H1 (cell line): ENCODE results near the gene ATF7IP2.
"Not testable (repeated sequence)": the region's sequence is repeated elsewhere in the genome, so short reads cannot be mapped to it uniquely, and the experiment has no call there.

ENCODE experiments used
- CEBPB ChIP-seq: IDR thresholded peaks from 2 replicates; pipeline ENCODE4 v1.6.1; 2012; ENCODE audit warnings: low read depth, low read length
- EP300 ChIP-seq, 2 experiments: IDR thresholded peaks; 1 replicate in 1 of 2; 2 replicates in 1 of 2; pipeline ENCODE4 v1.6.1; 2011 to 2012; ENCODE audit warnings: low read depth in 2 of 2, low read length in 2 of 2, mild to moderate bottlenecking in 2 of 2, borderline replicate concordance in 1 of 2, inconsistent platforms in 1 of 2, moderate library complexity in 1 of 2
- EZH2 ChIP-seq: fragments of 200-600 bp; sonication (generic); IDR thresholded peaks from 2 replicates; pipeline ENCODE4 v1.7.1; 2012; ENCODE audit warnings: low read depth, mild to moderate bottlenecking, moderate library complexity, low read length, inconsistent platforms; ENCODE audit not compliant: severe bottlenecking
- HDAC2 ChIP-seq, 2 experiments: fragments of 300-600 bp in 1 of 2; sonication (generic) in 1 of 2; IDR thresholded peaks; 2 replicates each; pipeline ENCODE4 v1.6.1; 2011 to 2012; ENCODE audit warnings: low read depth in 2 of 2, low read length in 2 of 2, mild to moderate bottlenecking in 2 of 2, moderate library complexity in 2 of 2, borderline replicate concordance in 1 of 2, inconsistent platforms in 1 of 2
- JUND ChIP-seq: IDR thresholded peaks from 2 replicates; pipeline ENCODE4 v1.6.1; 2011; ENCODE audit warnings: mild to moderate bottlenecking, improper control_type of control experiment, low read length
- POLR2A ChIP-seq, 2 experiments: IDR thresholded peaks; 1 replicate in 1 of 2; 2 replicates in 1 of 2; pipeline ENCODE4 v1.6.1; 2011; ENCODE audit warnings: low read depth in 2 of 2, low read length in 2 of 2, mild to moderate bottlenecking in 2 of 2; ENCODE audit errors: control extremely low read depth in 1 of 2
- POLR2AphosphoS5 ChIP-seq: IDR thresholded peaks from 2 replicates; pipeline ENCODE4 v1.6.1; 2011; ENCODE audit warnings: low read depth, low read length
- SAP30 ChIP-seq: fragments of 300-600 bp; sonication (generic); IDR thresholded peaks from 2 replicates; pipeline ENCODE4 v1.7.1; 2012; ENCODE audit warnings: low read length, moderate library complexity, mild to moderate bottlenecking, inconsistent platforms; ENCODE audit not compliant: insufficient read depth, insufficient replicate concordance
- SP1 ChIP-seq: IDR thresholded peaks from 2 replicates; pipeline ENCODE4 v1.6.1; 2011; ENCODE audit warnings: low read depth, low read length
- TF ChIP-seq, protein P1 (sequence below), 3 experiments: IDR thresholded peaks; 1 replicate in 2 of 3; 2 replicates in 1 of 3; pipeline versions ENCODE4 v1.5.1 to v1.6.1; 2011; ENCODE audit warnings: low read length in 3 of 3, mild to moderate bottlenecking in 3 of 3, inconsistent platforms in 2 of 3, low read depth in 1 of 3, moderate library complexity in 1 of 3; ENCODE audit not compliant: insufficient read depth in 1 of 3; ENCODE audit errors: control extremely low read depth in 1 of 3

DNA sequence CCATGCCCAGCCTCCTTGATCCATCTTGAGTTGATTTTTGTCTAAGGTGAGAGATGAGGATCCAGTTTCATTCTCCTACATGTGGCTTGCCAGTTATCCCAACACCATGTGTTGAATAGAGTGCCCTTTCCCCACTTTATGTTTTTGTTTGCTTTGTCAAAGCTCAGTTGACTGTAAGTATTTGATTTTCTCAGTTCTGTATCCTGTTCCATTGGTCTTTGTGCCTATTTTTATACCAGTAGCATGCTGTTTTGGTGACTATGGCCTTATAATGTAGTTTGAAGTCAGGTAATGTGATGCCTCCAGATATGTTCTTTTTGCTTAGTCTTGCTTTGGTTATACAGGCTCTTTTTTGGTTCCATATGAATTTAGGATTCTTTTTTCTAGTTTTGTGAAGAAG is 23.9 kb downstream of the ATF7IP2 start:
- TF ChIP-seq EZH2; CEBPB; SP1; JUND; SAP30; POLR2AphosphoS5; HDAC2 (IDR thresholded peaks at IDR 0.05; ENCODE audit: borderline replicate concordance in 1 of 2, low read depth in 2 of 2, low read length in 2 of 2); POLR2A (IDR thresholded peaks at IDR 0.05; ENCODE audit: control extremely low read depth in 1 of 2, low read depth in 2 of 2, low read length in 2 of 2); EP300 (IDR thresholded peaks at IDR 0.05; ENCODE audit: borderline replicate concordance in 1 of 2, low read depth in 2 of 2, low read length in 2 of 2): not testable (repeated sequence)
- TF ChIP-seq, protein P1, sequence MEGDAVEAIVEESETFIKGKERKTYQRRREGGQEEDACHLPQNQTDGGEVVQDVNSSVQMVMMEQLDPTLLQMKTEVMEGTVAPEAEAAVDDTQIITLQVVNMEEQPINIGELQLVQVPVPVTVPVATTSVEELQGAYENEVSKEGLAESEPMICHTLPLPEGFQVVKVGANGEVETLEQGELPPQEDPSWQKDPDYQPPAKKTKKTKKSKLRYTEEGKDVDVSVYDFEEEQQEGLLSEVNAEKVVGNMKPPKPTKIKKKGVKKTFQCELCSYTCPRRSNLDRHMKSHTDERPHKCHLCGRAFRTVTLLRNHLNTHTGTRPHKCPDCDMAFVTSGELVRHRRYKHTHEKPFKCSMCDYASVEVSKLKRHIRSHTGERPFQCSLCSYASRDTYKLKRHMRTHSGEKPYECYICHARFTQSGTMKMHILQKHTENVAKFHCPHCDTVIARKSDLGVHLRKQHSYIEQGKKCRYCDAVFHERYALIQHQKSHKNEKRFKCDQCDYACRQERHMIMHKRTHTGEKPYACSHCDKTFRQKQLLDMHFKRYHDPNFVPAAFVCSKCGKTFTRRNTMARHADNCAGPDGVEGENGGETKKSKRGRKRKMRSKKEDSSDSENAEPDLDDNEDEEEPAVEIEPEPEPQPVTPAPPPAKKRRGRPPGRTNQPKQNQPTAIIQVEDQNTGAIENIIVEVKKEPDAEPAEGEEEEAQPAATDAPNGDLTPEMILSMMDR (IDR thresholded peaks at IDR 0.05; ENCODE audit: control extremely low read depth in 1 of 3, insufficient read depth in 1 of 3, low read depth in 1 of 3, low read length in 3 of 3): not testable (repeated sequence)
